Skeletal muscle tissue (tissue), 4 donors: ENCODE data around the gene GPR35. TPM values are rescaled to one million over a fixed set of nuclear protein-coding genes. Genes with fewer than 3 reads are reported as not detected.

ENCODE experiments used
- H3K27ac ChIP-seq: one replicate; pipeline ENCODE4 v1.7.0; 2013; ENCODE audit warnings: mild to moderate bottlenecking, low read depth, low read length, inconsistent platforms
- H3K27me3 ChIP-seq, 3 donors: one replicate each; pipeline ENCODE4 v1.7.0; 2013; ENCODE audit warnings: low read length in 3 of 3; ENCODE audit not compliant: control insufficient read depth in 3 of 3, insufficient read depth in 3 of 3
- H3K36me3 ChIP-seq, 3 donors: one replicate each; pipeline ENCODE4 v1.7.0; 2013; ENCODE audit warnings: low read length in 3 of 3; ENCODE audit not compliant: control insufficient read depth in 3 of 3, insufficient read depth in 3 of 3
- H3K4me1 ChIP-seq, 3 donors: one replicate each; pipeline ENCODE4 v1.7.0; 2013; ENCODE audit warnings: low read length in 3 of 3, mild to moderate bottlenecking in 3 of 3; ENCODE audit not compliant: control insufficient read depth in 3 of 3, insufficient read depth in 3 of 3
- H3K4me3 ChIP-seq, 3 donors: one replicate each; pipeline ENCODE4 v1.7.0; 2013; ENCODE audit warnings: low read length in 3 of 3
- H3K9ac ChIP-seq, 3 donors: one replicate each; pipeline ENCODE4 v1.7.0; 2013; ENCODE audit warnings: low read length in 3 of 3, mild to moderate bottlenecking in 3 of 3, moderate library complexity in 2 of 3, low read depth in 1 of 3
- H3K9me3 ChIP-seq, 3 donors: one replicate each; pipeline ENCODE4 v1.7.0; 2013; ENCODE audit warnings: low read length in 3 of 3; ENCODE audit not compliant: control insufficient read depth in 3 of 3
- total RNA-seq: library from RNA; depleted of rRNA; stranded (reverse); fragments of >200 nt; gene quantifications from one replicate; pipeline ENCODE4 v1.2.3, GENCODE V29; 2014
- donor health status: Osteomylitis.

Gene GPR35
- total RNA-seq, 1 donor from 2014 or later = 1.0 TPM

DNA sequence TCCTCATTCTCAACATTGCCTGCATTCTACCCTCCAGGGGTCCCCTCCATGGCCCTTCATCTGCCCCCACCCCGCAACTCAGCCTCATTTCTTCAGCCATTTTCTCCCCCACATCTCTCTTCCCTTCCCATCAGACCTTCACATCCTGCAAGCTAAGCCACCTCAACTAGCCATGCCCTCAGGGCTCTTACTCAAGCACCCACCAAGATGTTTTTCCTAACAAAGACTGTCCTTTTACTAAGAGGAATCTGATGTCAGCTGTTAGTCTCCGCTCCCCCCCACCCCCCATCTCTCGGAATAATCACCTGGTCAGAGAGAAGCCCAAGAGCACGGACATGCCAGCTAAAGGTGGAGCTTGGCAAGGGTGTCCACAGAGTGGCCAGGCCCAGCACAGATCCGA lies 43.5 kb upstream of the GPR35 start:
- Histone ChIP-seq H3K36me3 (peaks cover 3 to 13% (median 9%) of the 10 kb centered on the region in 3 donors), H3K4me1 (peaks cover 23 to 40% (median 25%) of the 10 kb centered on the region in 3 donors), H3K9ac (no peak overlapping the region), H3K9me3 (peaks cover 0 to 2% (median 0%) of the 10 kb centered on the region in 3 donors), H3K27ac (no peak overlapping the region), H3K27me3 (no peaks in the 10 kb centered on the region), H3K4me3 (no peak overlapping the region)

DNA sequence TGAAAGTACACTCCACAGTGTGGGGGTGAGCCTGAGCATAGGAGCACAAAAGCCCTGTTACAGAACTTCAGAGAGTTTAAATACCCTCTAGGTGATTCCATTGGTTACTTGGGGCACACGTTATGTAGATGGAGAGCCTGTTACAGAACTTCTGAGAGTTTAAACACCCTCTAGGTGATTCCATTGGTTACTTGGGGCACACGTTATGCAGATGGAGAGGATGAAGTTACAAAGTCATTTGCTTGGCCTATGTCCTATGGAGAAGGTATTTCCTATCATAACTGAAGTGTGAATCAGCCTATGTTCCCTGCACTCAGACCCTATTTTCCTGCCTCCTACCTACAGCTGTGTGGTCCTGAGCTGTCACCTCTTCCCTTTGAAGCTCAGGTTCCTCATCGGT lies 42.5 kb upstream of the GPR35 start:
- Histone ChIP-seq H3K36me3 (peaks cover 0 to 8% (median 5%) of the 10 kb centered on the region in 3 donors), H3K9me3 (peaks cover 0 to 2% (median 0%) of the 10 kb centered on the region in 3 donors), H3K4me1 (peaks cover 31 to 50% (median 32%) of the 10 kb centered on the region in 3 donors), H3K27me3 (no peaks in the 10 kb centered on the region), H3K9ac (no peak overlapping the region), H3K4me3 (no peak overlapping the region), H3K27ac (no peak overlapping the region)

DNA sequence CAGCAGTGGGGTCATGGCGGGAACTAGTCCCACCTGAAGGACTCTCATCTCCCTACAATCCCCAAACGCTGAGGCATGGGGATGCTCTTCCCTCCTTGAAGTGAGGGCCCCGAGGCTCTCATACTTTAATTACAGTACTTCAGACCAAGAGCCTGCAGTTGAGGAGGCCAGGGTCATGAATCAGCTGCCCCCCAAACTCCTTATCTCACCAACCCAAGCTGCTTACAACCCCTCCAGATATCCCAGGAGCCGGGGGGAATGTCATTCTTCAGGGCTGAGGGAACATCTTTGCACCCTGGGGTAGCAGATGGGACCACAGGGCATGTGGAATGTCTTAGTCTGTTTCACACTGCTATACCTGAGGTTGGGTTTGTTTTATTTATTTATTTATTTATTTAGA lies 41.5 kb upstream of the GPR35 start:
- Histone ChIP-seq H3K9ac (no peak overlapping the region), H3K9me3 (peaks cover 0 to 2% (median 0%) of the 10 kb centered on the region in 3 donors), H3K27me3 (no peaks in the 10 kb centered on the region), H3K36me3 (peaks cover 0 to 5% (median 0%) of the 10 kb centered on the region in 3 donors), H3K27ac (no peak overlapping the region), H3K4me3 (no peak overlapping the region), H3K4me1 (peaks cover 38 to 60% (median 40%) of the 10 kb centered on the region in 3 donors)

DNA sequence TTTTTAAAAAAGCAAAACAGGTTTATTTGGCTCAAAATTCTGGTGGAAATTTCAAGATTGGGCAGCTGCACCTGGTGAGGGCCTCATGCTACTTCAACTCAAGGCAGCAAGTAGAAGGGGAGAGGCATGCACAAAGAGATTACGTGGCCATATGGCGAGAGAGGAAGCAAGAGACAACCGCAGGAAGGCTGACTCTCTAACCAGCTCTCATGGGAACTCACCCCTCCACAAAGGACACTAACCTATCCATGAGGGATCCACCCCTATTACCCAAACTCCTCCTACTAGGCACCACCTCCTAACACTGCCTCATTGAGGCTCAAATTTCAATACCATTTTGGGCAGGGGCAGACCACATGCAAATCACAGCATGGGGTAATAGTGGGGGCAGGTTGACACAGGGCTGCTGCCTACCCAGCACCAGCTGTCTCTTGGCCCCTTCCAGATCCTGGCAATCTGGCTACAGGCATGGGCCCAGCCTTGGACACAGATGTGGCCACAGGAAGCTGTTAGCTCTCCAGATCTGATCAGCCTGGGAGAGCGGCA lies 40.7 kb upstream of the GPR35 start:
- Histone ChIP-seq H3K9me3 (peaks cover 0 to 2% (median 0%) of the 10 kb centered on the region in 3 donors), H3K4me1 (peaks cover 38 to 57% (median 38%) of the 10 kb centered on the region in 3 donors), H3K36me3 (peaks cover 3 to 7% (median 3%) of the 10 kb centered on the region in 3 donors), H3K27me3 (no peaks in the 10 kb centered on the region), H3K4me3 (peak overlapping the region; percentile 96 to 98 (median 98)), H3K27ac (no peak overlapping the region), H3K9ac (peak overlapping the region in 2 of 3 donors; percentile 98 to 99)

DNA sequence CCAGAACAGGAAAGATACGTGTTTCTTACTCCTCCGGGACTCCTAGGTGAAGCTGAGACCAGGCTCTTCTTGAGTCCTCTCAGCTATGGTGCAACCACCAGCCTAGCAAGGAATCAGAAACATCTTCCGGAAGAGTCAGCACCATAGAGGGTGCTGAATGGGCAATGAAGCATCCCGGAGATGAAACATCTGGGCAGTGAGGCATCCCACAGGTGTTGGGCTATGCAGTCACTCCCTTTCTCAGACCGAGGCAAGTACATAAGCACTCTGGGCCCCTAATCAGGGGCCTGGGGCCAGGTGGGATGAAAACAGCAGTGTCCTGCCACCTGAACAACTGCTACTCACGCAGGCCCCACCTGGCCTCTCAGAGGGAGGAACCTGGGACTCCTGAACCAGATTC lies 40.2 kb upstream of the GPR35 start:
- peak overlapping the region; percentile 98 to 99 (median 99) for H3K9ac ChIP-seq
- peaks cover 33 to 52% (median 33%) of the 10 kb centered on the region in 3 donors for H3K4me1 ChIP-seq
- H3K9me3 ChIP-seq = peaks cover 0 to 2% (median 0%) of the 10 kb centered on the region in 3 donors
- peak overlapping the region; percentile 96 to 98 (median 98) for H3K4me3 ChIP-seq
- no peak overlapping the region for H3K27ac ChIP-seq
- H3K36me3 ChIP-seq = peaks cover 8 to 10% (median 8%) of the 10 kb centered on the region in 3 donors
- no peaks in the 10 kb centered on the region for H3K27me3 ChIP-seq

DNA sequence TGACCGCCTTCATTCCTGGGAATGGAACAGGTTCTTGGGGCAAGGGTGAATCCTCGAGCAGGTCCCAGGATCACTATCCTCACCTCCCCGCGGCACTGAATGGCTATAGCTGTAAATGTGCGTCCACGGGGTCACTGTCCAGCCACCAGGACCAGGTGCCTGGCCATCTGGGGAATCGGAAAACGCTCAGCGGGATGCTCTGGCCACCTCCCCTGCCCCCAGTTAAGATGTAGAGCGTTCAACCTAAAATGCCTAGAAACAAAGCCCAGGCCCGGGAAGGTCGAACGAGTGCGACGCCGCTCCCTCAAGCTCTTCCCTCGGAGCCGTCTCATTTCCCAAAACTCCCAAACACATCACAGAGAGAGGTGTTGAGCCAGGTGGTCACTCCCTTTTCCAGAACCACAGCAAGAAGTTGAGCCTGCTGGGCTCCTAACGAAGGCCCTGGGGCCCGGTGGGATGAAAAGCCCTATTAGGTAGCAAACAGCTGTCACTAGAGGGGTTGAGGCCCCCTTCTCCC lies 39.5 kb upstream of the GPR35 start:
- Histone ChIP-seq H3K4me1 (peaks cover 31 to 48% (median 31%) of the 10 kb centered on the region in 3 donors), H3K9me3 (peaks cover 0 to 2% (median 0%) of the 10 kb centered on the region in 3 donors), H3K9ac (peak overlapping the region; percentile 98 to 99 (median 99)), H3K27me3 (no peaks in the 10 kb centered on the region), H3K4me3 (peak overlapping the region; percentile 96 to 98 (median 98)), H3K36me3 (peaks cover 10 to 16% (median 10%) of the 10 kb centered on the region in 3 donors), H3K27ac (peak overlapping the region; percentile 92)

DNA sequence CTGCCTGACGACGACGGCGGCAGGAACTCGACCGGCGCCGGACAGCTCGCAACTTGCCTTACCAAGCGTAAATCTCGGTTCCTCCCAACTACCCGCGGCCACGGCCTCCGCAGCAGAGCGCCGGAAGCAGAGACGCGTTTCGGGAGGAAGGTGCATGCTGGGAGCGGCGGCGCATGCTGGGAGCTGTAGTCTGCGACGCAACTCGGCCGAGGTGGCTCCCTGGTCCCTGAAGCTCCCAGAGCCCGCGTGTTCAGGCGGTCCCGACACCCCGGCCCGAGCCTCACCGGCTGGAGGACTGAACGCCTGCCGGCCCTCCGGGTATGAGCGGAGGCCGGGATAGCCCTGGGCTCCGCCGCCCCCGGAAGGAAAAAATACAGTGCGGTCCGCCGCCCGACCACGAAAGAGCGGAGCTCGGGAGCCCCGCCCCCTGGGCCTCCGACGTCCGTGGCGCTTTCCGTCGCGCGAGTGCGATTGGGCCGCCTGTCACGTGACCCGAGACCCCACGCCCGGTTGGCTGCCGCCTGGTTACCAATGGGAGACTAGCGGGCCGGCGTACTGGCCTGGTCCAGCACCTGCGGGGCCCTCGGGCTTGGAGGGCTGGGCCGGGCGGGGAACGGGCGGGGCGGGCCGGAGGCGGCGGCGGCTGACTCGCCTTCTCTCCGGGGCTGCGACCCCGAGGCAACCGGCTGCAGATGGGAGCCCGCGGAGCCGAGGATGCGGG lies 38.9 kb upstream of the GPR35 start, which contains the start of gene CAPN10:
Gene CAPN10 (plus strand): TSS at position 537 of the 721 bp plus-strand sequence. CDS start 178 bp downstream, at position 715.
- Histone ChIP-seq H3K9me3 (no peaks in the 10 kb centered on the region), H3K9ac (peak within 1 kb of the TSS; percentile 98 to 99 (median 99)), H3K27ac (peak within 1 kb of the TSS; percentile 92), H3K4me1 (peaks cover 31 to 47% (median 31%) of the 10 kb centered on the region in 3 donors), H3K4me3 (peak within 1 kb of the TSS; percentile 96 to 98 (median 98)), H3K36me3 (peaks cover 14 to 19% (median 16%) of the 10 kb centered on the region in 3 donors), H3K27me3 (no peaks in the 10 kb centered on the region)

DNA sequence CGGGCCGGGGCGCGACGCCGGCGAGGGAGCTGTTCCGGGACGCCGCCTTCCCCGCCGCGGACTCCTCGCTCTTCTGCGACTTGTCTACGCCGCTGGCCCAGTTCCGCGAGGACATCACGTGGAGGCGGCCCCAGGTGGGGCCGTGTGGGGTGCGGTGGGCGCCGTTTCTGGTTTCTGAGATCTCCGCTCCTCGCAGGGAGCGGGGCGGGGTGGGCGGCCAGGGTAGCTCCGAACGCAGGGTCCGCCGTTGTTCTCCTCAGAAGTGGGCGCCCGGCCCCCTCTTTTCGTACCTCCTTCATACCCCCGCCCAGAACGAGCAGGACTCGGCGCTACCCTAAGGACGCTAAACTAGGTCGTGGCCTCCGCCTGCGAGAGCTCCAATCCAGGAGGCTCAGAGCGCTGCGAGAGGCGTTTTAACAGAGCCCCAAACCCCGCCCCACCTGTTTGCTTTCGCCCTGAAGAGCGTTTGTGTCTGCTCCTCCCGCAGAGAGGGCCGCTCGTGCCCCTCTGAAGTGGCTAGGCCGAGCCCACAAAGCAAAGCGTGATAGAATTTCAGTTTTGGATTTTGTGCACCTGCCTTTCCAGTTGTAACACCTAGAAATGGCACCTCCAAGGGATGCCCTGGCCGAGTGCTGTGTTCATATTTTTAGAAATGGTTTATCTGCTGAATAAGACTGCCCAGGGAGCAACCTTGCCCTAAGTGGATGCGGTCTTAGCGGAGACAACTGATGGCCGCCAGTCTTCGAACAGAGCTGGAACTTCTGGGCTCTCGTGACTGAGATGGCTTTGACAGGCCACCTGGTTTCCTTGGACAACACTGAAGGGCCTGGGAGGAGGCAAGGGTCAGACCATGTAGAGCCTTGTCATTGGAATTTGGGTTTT lies 38.1 kb upstream of the GPR35 start:
- H3K36me3 ChIP-seq = peaks cover 21% of the 10 kb centered on the region in 3 donors
- no peaks in the 10 kb centered on the region for H3K27me3 ChIP-seq
- peak overlapping the region; percentile 79 to 98 (median 81) for H3K4me3 ChIP-seq
- H3K9me3 ChIP-seq = no peaks in the 10 kb centered on the region
- peak overlapping the region; percentile 92 for H3K27ac ChIP-seq
- peaks cover 31 to 47% (median 31%) of the 10 kb centered on the region in 3 donors for H3K4me1 ChIP-seq
- H3K9ac ChIP-seq = peak overlapping the region; percentile 87 to 99 (median 98)

DNA sequence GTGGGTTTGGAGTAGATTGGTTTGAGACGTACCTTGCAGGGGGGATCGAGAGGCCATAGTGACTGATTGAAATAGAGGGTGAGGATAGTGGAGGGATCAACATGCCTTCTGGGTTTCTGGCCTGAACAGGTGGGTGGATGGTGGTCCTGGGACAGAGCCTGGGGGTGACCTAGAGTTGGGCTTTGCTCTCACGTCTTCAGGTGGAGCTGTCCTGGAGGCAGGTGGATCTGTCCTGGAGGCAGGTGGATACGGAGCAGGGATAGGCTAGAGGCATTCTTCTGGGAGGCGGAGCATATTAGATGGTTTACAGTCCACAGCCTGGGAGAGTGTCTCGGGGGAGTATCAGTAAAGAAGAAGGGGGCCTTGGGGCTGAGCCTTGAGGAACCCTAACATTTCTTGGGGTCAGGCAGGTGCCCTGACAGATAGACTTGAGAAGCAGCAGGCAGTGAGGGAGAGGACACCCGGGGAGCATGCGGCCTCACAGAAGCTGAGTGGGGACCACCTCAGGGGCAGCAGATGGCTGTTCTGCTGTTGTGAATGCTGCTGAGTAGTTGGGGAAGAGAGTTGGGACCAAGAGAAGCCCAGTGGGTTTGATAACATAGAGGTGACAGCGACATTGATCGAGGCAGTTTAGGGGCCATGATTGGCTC lies 37.1 kb upstream of the GPR35 start:
- Histone ChIP-seq H3K9ac (peak overlapping the region; percentile 87 to 99 (median 98)), H3K27me3 (no peaks in the 10 kb centered on the region), H3K4me3 (peak overlapping the region; percentile 79 to 98 (median 81)), H3K27ac (no peak overlapping the region), H3K9me3 (no peaks in the 10 kb centered on the region), H3K4me1 (peaks cover 31 to 47% (median 31%) of the 10 kb centered on the region in 3 donors), H3K36me3 (peaks cover 25 to 29% (median 26%) of the 10 kb centered on the region in 3 donors)
